Myocyte (in vitro differentiated cells): ENCODE results near the gene ZNF726. TPM values are rescaled to one million over a fixed set of nuclear protein-coding genes. Genes with fewer than 3 reads are reported as not detected.
"Not testable (repeated sequence)": the region's sequence is repeated elsewhere in the genome, so short reads cannot be mapped to it uniquely, and the experiment has no call there.

ENCODE experiments used
- DNase-seq: peaks from one replicate; pipeline ENCODE4 v3.0.0-alpha.2; 2012; ENCODE audit warnings: low read depth
- polyA plus RNA-seq: library from polyadenylated mRNA; unstranded; fragments of >200 nt; gene quantifications from one replicate; pipeline ENCODE4 v1.2.1, GENCODE V29; 2012; ENCODE audit warnings: missing spikeins
- total RNA-seq: library from RNA; depleted of rRNA; stranded (reverse); fragments of >200 nt; gene quantifications from 2 replicates; pipeline ENCODE4 v1.2.3, GENCODE V29; 2014

The ZNF726 gene
- total RNA-seq = 0.62 and 1.1 TPM in 2 replicates
- polyA plus RNA-seq = 0.19 TPM

- DNase-seq = peak; percentile 92
These were observed at the start of gene ZNF726 for GRCh38 chr19:23914402-23915286. TSS of gene ZNF726 (plus strand) at chr19:23914886. CDS start at chr19:23914995, 109 bp downstream.

- DNase-seq = peak; percentile 1
These were observed 46.8 kb upstream of the ZNF726 start for GRCh38 chr19:23867895-23868294.

- no peak for DNase-seq
These were observed 46.1 kb upstream of the ZNF726 start for GRCh38 chr19:23868630-23869029.

GRCh38 chr19:23872282-23872919 is 42.3 kb upstream of the ZNF726 start:
- DNase-seq = no peak

GRCh38 chr19:23876261-23876660 is 38.4 kb upstream of the ZNF726 start:
- no peak for DNase-seq

- not testable (repeated sequence) for DNase-seq
These were observed 37.9 kb upstream of the ZNF726 start for GRCh38 chr19:23876756-23877155.

- no peak for DNase-seq
These were observed 32.2 kb upstream of the ZNF726 start for GRCh38 chr19:23882493-23882892.

- no peak for DNase-seq
These were observed 30.3 kb upstream of the ZNF726 start for GRCh38 chr19:23884363-23884762.

- no peak for DNase-seq
These were observed 27.0 kb upstream of the ZNF726 start for GRCh38 chr19:23887642-23888041.

- DNase-seq = not testable (repeated sequence)
These were observed 18.6 kb upstream of the ZNF726 start for GRCh38 chr19:23896096-23896495.

- no peak for DNase-seq
These were observed 17.8 kb upstream of the ZNF726 start for GRCh38 chr19:23896912-23897311.

GRCh38 chr19:23901360-23901759 is 13.3 kb upstream of the ZNF726 start:
- no peak for DNase-seq

- DNase-seq = no peak
These were observed 10.3 kb upstream of the ZNF726 start for GRCh38 chr19:23904406-23904805.

- no peak for DNase-seq
These were observed 8.9 kb upstream of the ZNF726 start for GRCh38 chr19:23905771-23906170.

- DNase-seq = no peak
These were observed 7.9 kb upstream of the ZNF726 start for GRCh38 chr19:23906835-23907234.

GRCh38 chr19:23908165-23908564 is 6.5 kb upstream of the ZNF726 start:
- DNase-seq = no peak

GRCh38 chr19:23909222-23909621 is 5.5 kb upstream of the ZNF726 start:
- no peak for DNase-seq

GRCh38 chr19:23913931-23914330 is 755 bp upstream of the ZNF726 start:
- no peak for DNase-seq

- DNase-seq = no peak
These were observed 2.3 kb downstream of the ZNF726 start for GRCh38 chr19:23916991-23917390.

GRCh38 chr19:23917856-23918255 is 3.2 kb downstream of the ZNF726 start:
- DNase-seq = no peak

- DNase-seq = no peak
These were observed 10.6 kb downstream of the ZNF726 start for GRCh38 chr19:23925285-23925684.

GRCh38 chr19:23932878-23933277 is 18.2 kb downstream of the ZNF726 start:
- no peak for DNase-seq

- DNase-seq = not testable (repeated sequence)
These were observed 22.3 kb downstream of the ZNF726 start for GRCh38 chr19:23937031-23937430.
